Mesenchymal stem cell (in vitro differentiated cells and primary cell): ENCODE data around the gene CRYL1.

Experiments used
- DNase-seq: peaks from one replicate; pipeline ENCODE4 v3.0.0-alpha.2; 2013
- H2AFZ ChIP-seq: one replicate; pipeline ENCODE4 v1.6.1; 2013; ENCODE audit warnings: low read depth, mild to moderate bottlenecking, control low read depth, inconsistent platforms, low read length, moderate library complexity
- H2AK5ac ChIP-seq: 2 replicates; pipeline ENCODE4 v1.6.1; 2013; ENCODE audit warnings: low read length, moderate library complexity, mild to moderate bottlenecking, inconsistent platforms; ENCODE audit not compliant: severe bottlenecking
- H2BK120ac ChIP-seq: one replicate; pipeline ENCODE4 v1.6.1; 2013; ENCODE audit warnings: low read depth, mild to moderate bottlenecking, inconsistent platforms, low read length, moderate library complexity
- H2BK12ac ChIP-seq, 2 experiments: one replicate each; pipeline ENCODE4 v1.6.1; 2013; ENCODE audit warnings: inconsistent platforms in 2 of 2, low read length in 2 of 2, mild to moderate bottlenecking in 2 of 2, moderate library complexity in 2 of 2, control low read depth in 1 of 2
- H2BK15ac ChIP-seq: one replicate; pipeline ENCODE4 v1.6.1; 2013; ENCODE audit warnings: mild to moderate bottlenecking, low read depth, inconsistent platforms; ENCODE audit not compliant: poor library complexity, severe bottlenecking
- H2BK5ac ChIP-seq: 2 replicates; pipeline ENCODE4 v1.6.1; 2013; ENCODE audit warnings: low read depth, mild to moderate bottlenecking, low read length, control low read depth, inconsistent platforms; ENCODE audit not compliant: poor library complexity, severe bottlenecking
- H3K14ac ChIP-seq, 2 experiments: one replicate each; pipeline ENCODE4 v1.6.1; 2013; ENCODE audit warnings: inconsistent platforms in 2 of 2, low read length in 2 of 2, control low read depth in 1 of 2, mild to moderate bottlenecking in 1 of 2, moderate library complexity in 1 of 2
- H3K18ac ChIP-seq, 2 experiments: one replicate each; pipeline ENCODE4 v1.6.1; 2013; ENCODE audit warnings: inconsistent platforms in 2 of 2, low read length in 2 of 2, control low read depth in 1 of 2, low read depth in 1 of 2, mild to moderate bottlenecking in 1 of 2
- H3K23ac ChIP-seq, 2 experiments: one replicate each; pipeline ENCODE4 v1.6.1; 2013; ENCODE audit warnings: inconsistent platforms in 2 of 2, low read length in 2 of 2, mild to moderate bottlenecking in 2 of 2, moderate library complexity in 2 of 2, control low read depth in 1 of 2
- H3K27ac ChIP-seq: 2 replicates; pipeline ENCODE4 v1.5.1; 2013; ENCODE audit warnings: mild to moderate bottlenecking, moderate library complexity, low read length, control low read depth, inconsistent platforms; ENCODE audit not compliant: poor library complexity, severe bottlenecking
- H3K27me3 ChIP-seq, 2 experiments: 2 replicates each; pipeline versions ENCODE4 v1.6.1 to v1.7.0; 2013; ENCODE audit warnings: low read length in 2 of 2, mild to moderate bottlenecking in 2 of 2, moderate library complexity in 2 of 2, control low read depth in 1 of 2, inconsistent platforms in 1 of 2; ENCODE audit not compliant: control insufficient read depth in 1 of 2, insufficient read depth in 1 of 2
- H3K36me3 ChIP-seq, 2 experiments: 2 replicates each; pipeline versions ENCODE4 v1.6.1 to v1.7.0; 2013; ENCODE audit warnings: low read length in 2 of 2, control low read depth in 1 of 2, inconsistent platforms in 1 of 2, low read depth in 1 of 2, mild to moderate bottlenecking in 1 of 2; ENCODE audit not compliant: insufficient read depth in 2 of 2, control insufficient read depth in 1 of 2
- H3K4ac ChIP-seq, 2 experiments: one replicate each; pipeline ENCODE4 v1.6.1; 2013; ENCODE audit warnings: inconsistent platforms in 2 of 2, low read length in 2 of 2, mild to moderate bottlenecking in 2 of 2, moderate library complexity in 2 of 2, control low read depth in 1 of 2, low read depth in 1 of 2
- H3K4me1 ChIP-seq: 2 replicates; pipeline ENCODE4 v1.6.1; 2013; ENCODE audit warnings: low read depth, low read length, control low read depth; ENCODE audit not compliant: control insufficient read depth, insufficient read depth
- H3K4me2 ChIP-seq: 2 replicates; pipeline ENCODE4 v1.6.1; 2013; ENCODE audit warnings: low read length, mild to moderate bottlenecking, inconsistent platforms; ENCODE audit not compliant: poor library complexity, severe bottlenecking
- H3K4me3 ChIP-seq, 2 experiments: 2 replicates each; pipeline versions ENCODE4 v1.5.1 to v1.7.0; 2013; ENCODE audit warnings: low read length in 2 of 2, mild to moderate bottlenecking in 2 of 2, control low read depth in 1 of 2, low read depth in 1 of 2; ENCODE audit not compliant: insufficient read depth in 1 of 2
- H3K79me1 ChIP-seq: replicated peaks from 2 replicates; pipeline ENCODE4 v1.6.1; 2013; ENCODE audit warnings: mild to moderate bottlenecking, control low read depth, low read length, inconsistent platforms; ENCODE audit not compliant: poor library complexity, severe bottlenecking
- H3K9ac ChIP-seq: 2 replicates; pipeline ENCODE4 v1.7.0; 2013; ENCODE audit warnings: mild to moderate bottlenecking, low read length, moderate library complexity
- H3K9me3 ChIP-seq: 2 replicates; pipeline ENCODE4 v1.7.0; 2013; ENCODE audit warnings: mild to moderate bottlenecking, low read length; ENCODE audit not compliant: control insufficient read depth
- H4K8ac ChIP-seq: one replicate; pipeline ENCODE4 v1.6.1; 2013; ENCODE audit warnings: inconsistent platforms, mild to moderate bottlenecking, low read length, moderate library complexity
- H4K91ac ChIP-seq: one replicate; pipeline ENCODE4 v1.6.1; 2013; ENCODE audit warnings: mild to moderate bottlenecking, low read length, inconsistent platforms
- WGBS: methylation state at CpG from one replicate; pipeline ENCODE4 v1.1.7; 2013; ENCODE audit warnings: mixed read lengths; 5-methylcytosine and 5-hydroxymethylcytosine counted together

CRYL1 gene

DNA sequence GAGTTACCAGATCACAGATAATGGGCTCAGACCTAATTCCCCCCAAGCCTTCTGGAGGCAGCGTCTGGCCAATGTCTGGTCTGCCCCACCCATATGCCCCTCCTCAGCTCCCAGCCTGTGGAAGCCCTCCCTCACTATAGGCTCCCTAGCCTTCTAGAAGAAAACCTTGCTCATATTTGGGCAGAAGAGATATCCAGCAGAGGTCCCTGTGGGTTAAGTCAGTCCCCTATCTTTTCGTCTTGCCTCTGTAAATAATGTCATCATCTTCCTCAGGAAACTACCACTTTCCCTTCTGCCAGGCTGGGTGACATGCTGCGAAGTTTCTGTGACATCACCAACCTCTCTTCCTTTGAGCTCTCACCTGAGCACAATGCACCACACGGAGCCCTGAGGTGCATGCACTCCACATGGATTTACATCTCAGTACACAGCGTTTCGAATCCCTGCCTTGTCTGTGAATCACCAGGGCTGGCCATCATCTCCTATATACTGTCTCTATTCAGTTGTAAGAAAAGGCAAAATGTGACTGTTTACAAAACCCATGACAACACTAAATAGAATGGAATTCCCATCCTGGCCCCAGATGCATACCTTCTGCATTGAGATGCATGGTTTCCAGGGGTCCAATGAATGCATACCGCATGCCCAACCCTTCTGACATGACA lies 112.8 kb downstream of the CRYL1 start:
- H2AFZ ChIP-seq = no peak overlapping the region
- no peak overlapping the region for H3K9ac ChIP-seq
- no peak overlapping the region for H2BK15ac ChIP-seq
- H2AK5ac ChIP-seq = no peak overlapping the region
- H2BK120ac ChIP-seq = no peak overlapping the region
- no peak overlapping the region for H2BK5ac ChIP-seq
- no peak overlapping the region for H3K18ac ChIP-seq
- H3K27me3 ChIP-seq = no peaks in the 10 kb centered on the region
- H3K27ac ChIP-seq = no peak overlapping the region
- H3K4me1 ChIP-seq = peaks cover 8% of the 10 kb centered on the region
- peak; percentile 43 for DNase-seq
- peaks cover 0 to 4% of the 10 kb centered on the region in 2 experiments for H3K36me3 ChIP-seq
- no peak overlapping the region for H3K4ac ChIP-seq
- H3K23ac ChIP-seq = no peak overlapping the region
- H2BK12ac ChIP-seq = peak overlapping the region in 1 of 2 experiments; percentile 64
- 11% methylated on average over 7 of the region's 7 CpGs for WGBS
- no peaks in the 10 kb centered on the region for H3K9me3 ChIP-seq
- no peak overlapping the region for H3K4me2 ChIP-seq
- no peak overlapping the region for H3K4me3 ChIP-seq
- H4K91ac ChIP-seq = no peak overlapping the region
- no peak overlapping the region for H4K8ac ChIP-seq
- no peaks in the 10 kb centered on the region for H3K79me1 ChIP-seq
- peak overlapping the region in 1 of 2 experiments; percentile 77 for H3K14ac ChIP-seq

DNA sequence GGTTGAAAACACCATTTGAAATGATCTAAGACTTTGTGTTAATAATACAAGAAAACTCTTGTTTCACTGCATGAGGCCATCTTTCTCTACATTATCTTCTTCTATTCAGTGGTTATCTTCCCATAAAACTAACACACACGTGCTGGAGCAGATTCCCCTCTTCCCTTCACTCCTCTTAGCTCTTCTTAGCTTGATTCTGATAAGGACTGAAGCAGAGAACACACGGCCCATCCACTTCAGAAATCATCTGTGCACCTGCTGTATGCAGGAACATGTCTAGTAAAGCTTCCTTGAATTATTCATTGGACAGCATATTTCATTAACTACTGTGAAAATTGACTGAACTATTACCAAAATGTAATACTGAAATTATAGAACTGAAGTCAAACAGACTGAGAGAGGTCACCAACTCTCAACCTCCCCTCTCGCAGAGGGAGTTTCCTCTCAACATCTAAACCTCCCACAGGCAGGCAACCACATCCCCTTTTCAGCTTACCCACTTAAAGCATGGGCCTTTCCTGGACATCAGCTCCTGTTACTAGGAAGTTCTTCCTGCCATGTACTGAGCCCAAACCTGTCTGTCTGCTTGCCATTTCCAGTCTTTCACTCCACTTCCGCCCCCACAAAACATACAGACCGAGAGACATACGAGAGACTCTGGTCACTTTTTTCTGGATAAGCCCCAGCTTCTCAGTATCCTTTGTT lies 113.9 kb downstream of the CRYL1 start:
- no peak overlapping the region for H2BK15ac ChIP-seq
- H2BK5ac ChIP-seq = no peak overlapping the region
- no peak overlapping the region for H3K14ac ChIP-seq
- H3K79me1 ChIP-seq = no peaks in the 10 kb centered on the region
- H3K4me3 ChIP-seq = no peak overlapping the region
- H4K8ac ChIP-seq = no peak overlapping the region
- H2AFZ ChIP-seq = no peak overlapping the region
- H3K36me3 ChIP-seq = peaks cover 0 to 4% of the 10 kb centered on the region in 2 experiments
- no peak overlapping the region for H3K4me2 ChIP-seq
- no peak overlapping the region for H3K27ac ChIP-seq
- H2BK120ac ChIP-seq = no peak overlapping the region
- H3K9ac ChIP-seq = no peak overlapping the region
- no peak overlapping the region for H4K91ac ChIP-seq
- H3K4ac ChIP-seq = no peak overlapping the region
- H3K23ac ChIP-seq = no peak overlapping the region
- no peaks in the 10 kb centered on the region for H3K9me3 ChIP-seq
- no peaks in the 10 kb centered on the region for H3K27me3 ChIP-seq
- H3K4me1 ChIP-seq = peaks cover 8% of the 10 kb centered on the region
- no peak overlapping the region for H2AK5ac ChIP-seq
- no peak overlapping the region for H2BK12ac ChIP-seq
- DNase-seq = no peak
- no peak overlapping the region for H3K18ac ChIP-seq
- WGBS = 60% methylated on average over 5 of the region's 6 CpGs

DNA sequence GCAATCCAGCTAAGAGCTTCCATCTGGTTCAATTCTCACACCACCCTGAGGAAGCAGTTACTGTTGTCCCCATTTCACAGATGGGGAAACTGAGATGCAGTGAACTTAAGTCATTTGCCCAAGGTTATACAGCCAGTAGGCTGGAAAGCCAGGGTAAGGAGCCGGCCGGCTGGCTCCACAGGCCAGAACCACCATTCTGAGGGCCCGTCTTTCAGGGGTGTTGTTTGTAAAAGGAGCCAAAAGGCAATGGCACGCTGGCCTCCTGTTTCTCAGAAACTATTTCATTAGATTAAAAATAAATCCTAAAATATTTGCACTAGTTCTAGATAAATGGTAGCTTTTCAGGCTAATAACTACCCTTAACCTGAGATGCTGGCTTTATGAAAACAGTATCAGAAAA lies 114.9 kb downstream of the CRYL1 start:
- no peaks in the 10 kb centered on the region for H3K79me1 ChIP-seq
- no peak overlapping the region for H3K4ac ChIP-seq
- H3K14ac ChIP-seq = no peak overlapping the region
- no peak overlapping the region for H3K23ac ChIP-seq
- H4K91ac ChIP-seq = no peak overlapping the region
- H2AK5ac ChIP-seq = no peak overlapping the region
- no peak overlapping the region for H3K4me2 ChIP-seq
- H2BK15ac ChIP-seq = no peak overlapping the region
- H3K9ac ChIP-seq = no peak overlapping the region
- no peak overlapping the region for H3K18ac ChIP-seq
- H3K27me3 ChIP-seq = no peaks in the 10 kb centered on the region
- H2BK120ac ChIP-seq = no peak overlapping the region
- H4K8ac ChIP-seq = no peak overlapping the region
- no peak overlapping the region for H2BK12ac ChIP-seq
- WGBS = 38% methylated on average over 2 of the region's 4 CpGs
- no peak overlapping the region for H2BK5ac ChIP-seq
- no peak for DNase-seq
- no peak overlapping the region for H3K27ac ChIP-seq
- H3K36me3 ChIP-seq = peaks cover 0 to 3% of the 10 kb centered on the region in 2 experiments
- H2AFZ ChIP-seq = no peak overlapping the region
- peaks cover 3% of the 10 kb centered on the region for H3K4me1 ChIP-seq
- no peaks in the 10 kb centered on the region for H3K9me3 ChIP-seq
- no peak overlapping the region for H3K4me3 ChIP-seq

DNA sequence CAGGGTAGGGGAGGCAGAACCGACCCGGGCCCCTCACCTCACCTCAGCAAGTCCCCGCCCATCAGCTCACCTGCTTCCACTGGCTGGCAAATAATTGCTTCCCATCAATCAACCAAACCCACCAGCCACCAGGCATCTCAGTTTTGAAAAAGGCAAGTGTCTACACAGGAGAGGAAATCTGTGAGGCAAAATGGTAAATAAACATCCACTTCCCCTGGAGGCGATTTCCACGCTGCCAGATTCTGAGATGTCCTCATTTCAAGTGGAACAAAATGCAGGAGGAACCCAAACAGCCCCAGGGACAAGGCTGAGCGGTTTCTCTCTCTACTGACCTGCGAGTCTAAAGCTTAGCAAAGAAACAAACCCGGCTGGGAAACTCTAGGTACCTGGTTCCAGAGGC lies 117.5 kb downstream of the CRYL1 start:
- Histone ChIP-seq H2AK5ac (no peak overlapping the region), H3K4ac (no peak overlapping the region), H3K18ac (no peak overlapping the region), H3K4me2 (no peak overlapping the region), H3K79me1 (no peaks in the 10 kb centered on the region), H4K91ac (no peak overlapping the region), H3K27ac (no peak overlapping the region), H2BK12ac (no peak overlapping the region), H3K23ac (no peak overlapping the region), H3K9me3 (no peaks in the 10 kb centered on the region), H3K14ac (no peak overlapping the region), H3K36me3 (peaks cover 4 to 13% of the 10 kb centered on the region in 2 experiments), H2AFZ (no peak overlapping the region), H3K4me3 (no peak overlapping the region), H3K4me1 (peaks cover 5% of the 10 kb centered on the region), H3K27me3 (no peaks in the 10 kb centered on the region), H2BK120ac (no peak overlapping the region), H2BK5ac (no peak overlapping the region), H4K8ac (no peak overlapping the region), H2BK15ac (no peak overlapping the region), H3K9ac (no peak overlapping the region)
- DNase-seq = no peak
- 55% methylated on average over 8 of the region's 8 CpGs for WGBS
